LNCaP clone FGC (cell line): ENCODE measurements around the gene CXXC5.

Experiments used
- DNase-seq: peaks from one replicate; pipeline ENCODE4 v3.0.0-alpha.2; 2011; ENCODE audit warnings: low read depth
- H3K4me3 ChIP-seq: 2 replicates; pipeline ENCODE4 v1.5.1; 2011; ENCODE audit warnings: mild to moderate bottlenecking, low read depth, low read length, control low read depth
- TF ChIP-seq, protein P1 (sequence below): IDR thresholded peaks from 2 replicates; pipeline ENCODE4 v1.5.1; 2012; ENCODE audit warnings: mild to moderate bottlenecking; ENCODE audit not compliant: control insufficient read depth, insufficient read depth; ENCODE audit errors: extremely low read depth

The CXXC5 gene

DNA sequence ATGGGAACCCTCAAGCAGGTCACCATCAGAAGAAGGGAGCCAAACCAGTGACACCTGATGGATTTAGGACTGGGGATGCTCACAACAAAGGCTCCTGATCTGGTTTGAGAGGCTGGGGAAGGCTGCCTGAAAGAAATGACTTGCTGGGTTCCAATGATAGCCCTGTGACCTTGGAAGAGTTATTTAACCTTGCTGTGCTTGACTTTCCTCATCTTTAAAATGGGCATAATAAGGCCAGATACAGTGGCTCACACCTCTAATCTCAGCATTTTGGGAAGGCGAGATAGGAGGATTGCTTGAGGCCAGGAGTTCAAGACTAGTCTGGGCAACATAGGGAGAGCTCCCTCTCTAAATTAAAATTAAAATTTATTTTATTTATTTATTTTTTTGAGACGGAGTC, 83.9 kb downstream of the CXXC5 start:
- DNase-seq = no peak
- H3K4me3 ChIP-seq = no peak overlapping the region
- TF ChIP-seq, protein P1, sequence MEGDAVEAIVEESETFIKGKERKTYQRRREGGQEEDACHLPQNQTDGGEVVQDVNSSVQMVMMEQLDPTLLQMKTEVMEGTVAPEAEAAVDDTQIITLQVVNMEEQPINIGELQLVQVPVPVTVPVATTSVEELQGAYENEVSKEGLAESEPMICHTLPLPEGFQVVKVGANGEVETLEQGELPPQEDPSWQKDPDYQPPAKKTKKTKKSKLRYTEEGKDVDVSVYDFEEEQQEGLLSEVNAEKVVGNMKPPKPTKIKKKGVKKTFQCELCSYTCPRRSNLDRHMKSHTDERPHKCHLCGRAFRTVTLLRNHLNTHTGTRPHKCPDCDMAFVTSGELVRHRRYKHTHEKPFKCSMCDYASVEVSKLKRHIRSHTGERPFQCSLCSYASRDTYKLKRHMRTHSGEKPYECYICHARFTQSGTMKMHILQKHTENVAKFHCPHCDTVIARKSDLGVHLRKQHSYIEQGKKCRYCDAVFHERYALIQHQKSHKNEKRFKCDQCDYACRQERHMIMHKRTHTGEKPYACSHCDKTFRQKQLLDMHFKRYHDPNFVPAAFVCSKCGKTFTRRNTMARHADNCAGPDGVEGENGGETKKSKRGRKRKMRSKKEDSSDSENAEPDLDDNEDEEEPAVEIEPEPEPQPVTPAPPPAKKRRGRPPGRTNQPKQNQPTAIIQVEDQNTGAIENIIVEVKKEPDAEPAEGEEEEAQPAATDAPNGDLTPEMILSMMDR = no peak

DNA sequence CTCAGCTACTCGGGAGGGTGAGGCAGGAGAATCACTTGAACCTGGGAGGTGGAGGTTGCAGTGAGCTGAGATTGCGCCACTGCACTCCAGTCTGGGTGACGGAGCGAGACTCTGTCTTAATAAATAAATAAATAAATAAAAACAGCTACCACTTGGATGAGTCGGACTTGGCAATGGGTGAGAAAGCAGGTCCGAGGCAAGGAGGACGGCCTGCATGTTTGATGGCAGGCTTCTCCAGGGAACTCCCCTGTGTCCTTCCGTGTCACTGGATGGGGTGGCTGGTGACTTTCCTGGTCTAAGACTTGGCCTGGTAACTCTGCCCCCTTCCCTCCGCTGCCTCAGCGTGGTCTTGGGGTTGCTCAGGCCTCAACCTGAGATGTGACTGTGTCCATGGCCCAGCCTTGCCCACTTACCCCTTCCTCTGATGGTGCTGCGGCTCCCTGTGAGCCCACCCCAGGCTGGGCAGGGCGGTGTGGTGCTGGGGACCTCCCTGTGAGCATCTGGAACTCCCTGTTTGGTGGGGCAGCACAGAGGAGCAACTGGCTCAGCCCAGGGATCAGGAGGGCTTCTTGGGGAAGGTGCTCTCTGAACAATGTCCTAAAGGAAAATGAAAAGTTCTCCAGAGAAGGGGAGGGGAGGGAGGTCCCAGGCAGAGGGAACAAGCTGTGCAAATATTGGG, 85.0 kb downstream of the CXXC5 start:
- TF ChIP-seq, protein P1 = no peak
- no peak for DNase-seq
- H3K4me3 ChIP-seq = no peak overlapping the region
